ENCODE measurements around the gene FGF5.
"Not testable (repeated sequence)": the region's sequence is repeated elsewhere in the genome, so short reads cannot be mapped to it uniquely, and the experiment has no call there.

The FGF5 gene

GRCh38 chr4:80237992-80238391 is 28.5 kb upstream of the FGF5 start:
- TF ChIP-seq CTCF (IDR thresholded peaks at IDR 0.05) = no peak
- no peak for DNase-seq (ENCODE audit: low spot score)
- Histone ChIP-seq H3K4me3 (no peak overlapping the region), H3K27ac (no peak overlapping the region)

- H3K4me3 ChIP-seq = no peak overlapping the region
- no peak for DNase-seq (ENCODE audit: low spot score)
- no peak overlapping the region for H3K27ac ChIP-seq
- no peak for TF ChIP-seq CTCF (IDR thresholded peaks at IDR 0.05)
These were observed 26.8 kb upstream of the FGF5 start for GRCh38 chr4:80239480-80240150.

GRCh38 chr4:80240976-80241375 is 25.5 kb upstream of the FGF5 start:
- no peak for DNase-seq (ENCODE audit: low spot score)
- Histone ChIP-seq H3K4me3 (no peak overlapping the region), H3K27ac (no peak overlapping the region)
- no peak for TF ChIP-seq CTCF (IDR thresholded peaks at IDR 0.05)

- Histone ChIP-seq H3K27ac (no peak overlapping the region), H3K4me3 (no peak overlapping the region)
- no peak for DNase-seq (ENCODE audit: low spot score)
- TF ChIP-seq CTCF (IDR thresholded peaks at IDR 0.05) = no peak
These were observed 23.0 kb upstream of the FGF5 start for GRCh38 chr4:80243274-80244018.

- not testable (repeated sequence) for DNase-seq (ENCODE audit: low spot score); H3K27ac ChIP-seq; H3K4me3 ChIP-seq
These were observed 19.0 kb upstream of the FGF5 start for GRCh38 chr4:80247484-80247883.

GRCh38 chr4:80249144-80249543 is 17.3 kb upstream of the FGF5 start:
- no peak overlapping the region for H3K4me3 ChIP-seq
- TF ChIP-seq CTCF (IDR thresholded peaks at IDR 0.05) = no peak
- H3K27ac ChIP-seq = no peak overlapping the region
- DNase-seq (ENCODE audit: low spot score) = no peak

GRCh38 chr4:80252427-80252826 is 14.0 kb upstream of the FGF5 start:
- DNase-seq (ENCODE audit: low spot score) = no peak
- H3K4me3 ChIP-seq = no peak overlapping the region
- H3K27ac ChIP-seq = no peak overlapping the region
- TF ChIP-seq CTCF (IDR thresholded peaks at IDR 0.05) = no peak
